ENCODE measurements around the gene DBNDD2.

The DBNDD2 gene

DNA sequence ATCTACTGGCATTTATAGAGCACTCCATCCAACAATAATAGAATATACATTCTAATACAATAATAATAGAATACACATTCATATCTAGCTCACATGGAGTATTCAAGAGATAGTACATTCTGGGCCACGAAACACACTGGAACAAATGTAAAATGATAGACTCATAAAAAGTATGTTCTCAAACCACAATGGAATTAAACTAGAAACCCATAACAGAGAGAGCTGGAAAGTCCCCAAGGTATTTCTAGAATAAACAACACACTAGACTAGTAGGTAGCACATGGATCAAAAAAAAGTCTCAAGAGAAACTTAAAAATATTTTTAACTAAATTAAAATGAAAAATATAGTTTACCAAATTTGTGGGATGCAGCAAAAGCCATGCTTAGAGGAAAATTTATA, 20.8 kb upstream of the DBNDD2 start:
- DNase-seq: no peak

DNA sequence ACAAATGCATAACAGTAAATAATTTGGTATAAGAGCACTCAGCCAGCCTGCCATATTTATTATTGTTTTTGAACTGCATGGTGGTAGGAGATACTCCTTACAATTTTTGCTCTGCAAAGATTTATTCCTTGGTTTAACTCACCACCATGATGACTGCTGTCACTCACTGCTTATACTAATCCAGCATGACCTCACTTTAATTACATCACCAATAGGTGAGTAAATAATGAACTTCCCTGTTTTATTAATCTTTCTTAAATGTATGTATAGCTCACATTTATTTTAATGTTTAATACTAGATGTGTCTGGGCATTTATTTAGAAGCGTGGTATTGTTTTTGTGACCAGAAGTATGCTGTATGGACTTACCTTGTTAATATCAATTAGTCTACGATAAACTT, 17.2 kb upstream of the DBNDD2 start:
- DNase-seq: no peak

DNA sequence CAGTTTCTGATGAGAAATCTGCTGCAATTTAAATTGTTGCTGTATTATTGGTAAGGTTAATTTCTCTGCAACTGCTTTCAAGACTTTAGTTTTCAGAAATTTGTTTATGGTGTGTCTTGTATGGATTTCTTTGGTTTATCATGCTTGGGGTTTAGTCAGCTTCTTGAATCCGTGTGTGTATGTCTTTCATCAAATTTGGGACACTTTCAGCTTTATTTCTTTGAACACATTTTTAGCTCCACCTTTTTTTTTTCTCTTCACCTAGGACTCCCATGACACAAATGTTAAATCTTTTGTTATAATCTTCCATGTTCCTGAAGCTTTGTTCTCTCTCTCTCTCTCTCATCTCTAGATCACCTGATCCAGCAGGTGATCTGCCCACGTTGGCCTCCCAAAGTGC, 16.5 kb upstream of the DBNDD2 start:
- no peak for DNase-seq

DNA sequence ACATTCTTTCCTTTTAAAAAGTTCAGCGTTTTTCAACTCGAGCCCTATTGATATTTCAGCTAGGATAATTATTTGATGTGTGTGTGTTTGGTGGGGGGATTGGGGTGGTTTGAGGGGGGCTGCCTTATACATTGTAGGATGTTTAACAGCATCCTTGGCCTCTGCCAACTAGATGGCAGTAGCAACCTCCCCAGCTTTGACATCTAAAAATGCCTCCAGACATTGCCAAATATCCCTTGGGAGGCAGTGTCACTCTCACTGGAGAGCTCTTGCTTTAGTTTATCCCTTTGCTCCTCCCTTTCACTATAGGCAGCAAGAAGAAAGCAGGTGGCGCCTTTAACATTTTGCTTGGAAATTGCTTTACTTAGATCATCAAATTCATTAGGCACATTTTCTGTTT, 15.4 kb upstream of the DBNDD2 start:
- DNase-seq: no peak

DNA sequence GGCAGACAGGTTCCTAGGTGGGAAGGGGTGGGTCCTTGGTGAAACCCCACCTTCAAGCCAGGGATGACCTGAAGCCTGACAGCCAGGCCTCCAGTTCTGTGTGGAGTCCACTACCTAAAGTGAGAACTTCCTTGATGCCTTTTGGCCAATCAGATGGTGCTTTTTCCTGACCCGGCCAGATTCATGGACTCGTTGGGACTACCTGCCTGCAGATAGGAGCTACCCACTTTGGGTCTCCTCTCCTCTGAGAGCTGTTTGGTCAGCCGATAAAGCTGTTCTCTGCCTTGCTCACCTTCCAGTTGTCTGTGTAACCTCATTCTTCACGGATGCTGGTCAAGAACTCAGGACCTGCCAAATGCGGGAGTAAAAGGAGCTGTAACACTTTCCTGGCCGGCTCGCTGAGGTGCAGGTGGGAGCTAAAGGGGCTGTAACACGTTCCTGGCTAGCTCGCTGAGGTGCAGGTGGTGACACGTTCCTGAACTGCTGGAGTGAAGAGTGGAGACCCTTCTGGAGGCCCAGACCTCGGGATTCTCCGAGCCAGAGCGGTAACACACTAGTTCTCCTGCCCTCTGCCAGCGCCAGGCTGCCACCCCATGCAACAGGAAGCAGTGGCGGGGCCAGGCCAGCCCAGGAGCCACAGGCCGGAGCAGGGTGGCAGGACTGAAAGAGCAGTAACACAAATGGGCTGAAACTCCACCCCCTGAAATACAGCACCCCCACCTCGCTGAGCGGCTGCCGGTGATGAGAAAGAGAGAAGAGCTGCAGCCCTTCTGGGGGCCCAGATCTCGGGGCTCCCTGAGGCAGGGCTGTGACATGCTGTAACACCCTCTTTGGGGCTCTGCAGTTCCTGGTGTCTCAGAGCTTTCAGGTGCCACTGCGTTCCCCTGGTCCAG, 13.6 kb upstream of the DBNDD2 start:
- no peak for DNase-seq

DNA sequence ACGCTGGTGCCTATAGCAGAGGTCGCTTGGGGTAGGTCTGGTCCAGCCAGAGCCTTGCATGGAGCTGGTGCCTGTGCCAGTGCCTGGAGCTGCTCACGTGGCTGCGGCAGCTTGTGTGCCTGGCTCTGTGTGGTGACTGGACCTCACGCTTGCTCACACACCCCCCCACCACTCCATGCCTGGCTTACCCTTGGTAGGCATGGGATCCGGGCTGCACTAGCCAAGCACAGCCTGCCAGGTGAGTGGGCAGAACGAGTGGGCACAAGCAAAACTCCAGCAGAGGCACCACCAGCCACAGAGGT, 13.0 kb upstream of the DBNDD2 start:
- no peak for DNase-seq

DNA sequence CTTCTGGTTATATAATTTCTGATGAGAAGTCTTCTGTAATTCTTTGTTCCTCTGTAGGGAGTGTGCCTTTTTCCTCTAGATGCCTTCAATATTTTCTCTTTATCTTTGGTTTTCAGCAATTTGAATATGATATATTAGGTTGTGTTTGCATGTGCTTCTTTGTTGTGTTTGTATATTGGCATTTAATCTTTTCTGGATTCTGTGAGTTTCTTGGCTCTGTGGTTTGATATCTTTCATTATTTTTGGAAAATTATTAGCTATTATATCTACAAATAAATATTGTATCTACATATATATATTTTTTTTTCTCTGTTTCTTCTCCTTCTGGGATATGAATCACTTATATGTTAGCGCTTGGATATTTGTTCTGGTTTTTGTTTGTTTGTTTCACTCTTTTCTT, 9.1 kb upstream of the DBNDD2 start:
- DNase-seq: no peak

DNA sequence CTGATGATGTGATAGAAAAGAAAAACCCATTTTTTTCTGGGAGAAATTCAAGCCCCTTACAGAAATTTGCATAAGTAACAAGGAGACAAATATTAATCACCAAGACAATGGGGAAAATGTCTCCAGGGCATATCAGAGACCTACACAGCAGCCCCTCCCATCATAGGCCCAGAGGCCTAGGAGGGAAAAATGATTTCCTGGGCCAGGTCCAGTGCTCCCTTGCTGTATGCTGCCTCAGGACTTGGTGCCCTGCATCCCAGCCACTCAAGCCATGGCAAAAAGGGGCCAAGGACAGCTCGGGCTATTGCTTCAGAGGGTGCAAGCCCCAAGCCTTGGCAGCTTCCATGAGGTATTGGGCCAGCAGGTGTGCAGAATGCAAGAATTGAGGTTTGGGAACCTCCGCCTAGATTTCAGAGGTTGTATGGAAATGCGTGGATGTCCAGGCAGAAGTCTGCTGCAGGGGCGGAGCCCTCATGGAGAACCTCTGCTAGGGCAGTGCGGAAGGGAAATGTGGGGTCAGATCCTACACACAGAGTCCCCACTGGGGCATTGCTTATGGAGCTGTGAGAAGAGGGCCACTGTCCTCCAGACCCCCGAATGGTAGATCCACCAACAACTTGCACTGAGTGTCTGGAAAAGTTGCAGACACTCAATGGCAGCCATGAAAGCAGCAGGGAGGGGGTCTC, 7.6 kb upstream of the DBNDD2 start:
- no peak for DNase-seq

DNA sequence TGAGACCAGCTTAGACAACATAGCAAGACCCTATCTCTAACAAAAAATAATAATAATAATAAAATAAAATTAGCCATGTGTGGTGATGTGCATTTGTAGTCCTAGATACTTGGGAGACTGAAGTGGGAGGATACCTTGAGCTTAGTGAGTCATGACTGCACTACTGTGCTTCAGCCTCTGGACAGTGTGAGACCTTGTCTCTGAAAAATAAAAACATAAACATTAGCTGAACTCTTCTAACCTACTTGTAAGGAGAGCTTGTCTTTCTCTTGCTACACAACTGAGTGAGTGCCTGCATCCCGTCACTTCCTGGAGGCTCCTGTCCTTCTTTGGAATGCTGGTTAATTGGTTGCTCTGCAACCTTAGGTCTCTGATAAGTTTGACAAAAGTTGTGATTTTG, 5.1 kb upstream of the DBNDD2 start:
- no peak for DNase-seq

DNA sequence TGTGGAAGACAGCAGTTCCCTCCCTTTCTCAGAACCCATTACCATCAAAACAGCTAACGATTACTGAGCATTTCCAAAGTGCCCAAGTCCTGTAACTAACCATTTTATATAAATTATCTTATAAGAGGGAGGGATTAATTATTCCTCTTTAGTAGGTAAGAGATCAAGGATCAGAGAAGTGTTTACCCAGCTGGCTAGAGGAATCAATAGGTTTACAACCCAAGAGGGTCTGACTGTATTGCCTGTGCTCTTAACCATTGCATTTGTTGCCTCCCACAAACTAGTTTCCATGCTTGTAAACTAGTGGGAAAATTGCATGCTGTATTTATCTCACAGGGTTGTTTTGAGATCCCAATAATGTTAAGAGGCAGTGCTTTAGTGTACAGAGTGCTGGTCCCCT, 3.7 kb upstream of the DBNDD2 start:
- DNase-seq: no peak

DNA sequence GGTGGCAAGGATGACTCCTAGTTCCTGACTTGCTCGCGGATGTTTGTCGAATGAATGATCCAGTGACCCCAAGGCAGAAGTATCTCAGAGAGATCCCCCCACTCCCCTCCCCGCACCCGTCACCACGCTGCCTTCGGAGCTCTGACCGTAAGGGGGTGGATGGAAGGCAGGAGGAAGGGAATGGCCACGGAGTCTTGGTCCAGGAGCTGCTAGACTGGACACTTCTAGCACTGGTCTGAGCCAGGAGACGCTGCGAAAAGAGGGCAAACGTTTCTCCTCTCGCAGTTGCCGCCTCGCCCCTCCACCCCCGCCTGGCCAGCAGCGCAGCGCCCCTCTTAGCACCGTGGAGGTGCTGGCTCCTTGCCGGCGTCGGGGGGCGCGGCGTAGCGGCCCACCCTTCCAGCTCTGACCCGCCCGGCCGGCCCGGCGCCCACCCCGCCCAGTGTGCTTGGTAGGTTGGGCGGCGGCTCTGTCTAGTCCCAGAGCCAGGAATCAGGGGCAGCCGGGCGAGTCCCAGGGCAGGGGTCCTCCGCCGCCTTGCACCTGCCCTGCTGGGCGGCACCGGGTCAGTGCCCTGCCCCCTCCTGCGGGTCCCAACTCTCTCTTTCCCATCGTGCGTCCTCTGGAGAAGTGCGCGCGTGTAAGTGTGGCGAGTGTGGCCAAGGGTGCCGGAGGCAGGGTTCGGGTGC, 2.4 kb upstream of the DBNDD2 start:
- DNase-seq: no peak

DNA sequence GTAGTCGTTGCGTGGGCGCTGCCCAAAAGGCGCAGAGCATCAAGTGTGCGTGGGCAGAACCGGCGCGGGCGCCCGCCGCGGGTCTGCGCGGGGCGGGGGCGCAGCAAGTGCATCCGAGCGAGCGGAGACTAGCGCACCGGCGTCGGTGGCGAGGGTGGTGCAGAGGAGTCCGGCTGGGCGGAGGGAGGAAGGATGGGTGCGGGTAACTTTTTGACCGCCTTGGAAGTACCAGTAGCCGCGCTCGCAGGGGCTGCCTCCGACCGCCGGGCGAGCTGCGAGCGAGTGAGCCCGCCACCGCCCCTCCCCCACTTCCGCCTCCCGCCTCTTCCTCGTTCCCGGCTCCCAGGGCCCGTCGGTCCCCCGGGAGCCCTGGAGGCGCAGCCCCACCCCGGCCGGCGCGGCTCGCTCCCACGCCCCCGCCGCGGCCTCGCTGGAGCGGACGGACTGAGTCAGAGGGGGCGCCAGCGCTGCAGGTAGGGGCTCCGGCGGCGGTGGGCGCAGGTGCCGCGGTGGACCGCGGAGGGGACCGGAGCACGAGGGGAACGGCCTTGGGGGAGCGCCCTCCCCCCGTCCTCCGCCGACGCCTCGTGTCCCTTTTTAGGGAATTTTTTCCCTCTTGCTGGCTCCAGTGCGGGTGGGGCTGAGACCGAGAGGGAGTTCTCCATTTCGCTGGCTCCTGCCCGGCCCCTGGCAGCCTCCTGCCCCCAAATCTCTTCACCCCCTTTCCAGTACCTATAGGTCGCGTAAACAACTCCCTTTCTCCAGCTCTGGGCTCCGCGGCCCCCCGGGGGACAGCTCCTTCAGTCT, 1.6 kb upstream of the DBNDD2 start:
- no peak for DNase-seq

DNA sequence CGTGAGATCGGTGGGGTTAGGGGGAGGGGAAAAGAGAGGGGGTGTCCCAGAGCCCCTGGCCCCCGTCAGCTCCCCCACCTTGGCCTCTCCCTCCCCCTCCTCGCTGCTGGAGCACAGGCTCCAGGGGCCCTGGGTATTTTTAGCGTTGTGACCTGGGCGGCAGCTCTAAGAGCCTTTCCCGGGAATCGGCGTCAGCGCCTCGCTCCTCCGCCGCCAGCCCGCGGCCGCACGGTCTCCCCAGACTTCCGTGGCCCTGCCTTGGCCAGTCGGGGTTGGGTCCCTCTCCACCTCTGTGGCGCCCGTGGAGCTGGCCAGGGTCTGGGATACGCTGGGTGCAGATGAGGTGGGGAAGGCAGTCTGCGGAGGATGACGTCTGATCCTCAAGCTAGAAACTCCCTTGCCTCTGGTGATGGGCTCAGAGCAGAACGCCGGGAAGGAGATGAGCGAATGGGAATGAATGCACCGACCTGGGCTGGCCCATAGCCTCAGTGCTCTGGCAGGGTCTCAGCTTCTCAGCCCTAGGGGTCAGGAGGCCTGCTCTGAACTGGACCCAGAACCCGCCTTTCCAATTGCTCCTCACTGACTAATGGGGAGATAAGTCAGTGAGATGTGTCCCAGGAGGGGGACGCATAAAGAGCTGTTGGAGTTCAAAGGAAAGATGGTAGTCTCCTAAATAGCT, 883 bp upstream of the DBNDD2 start:
- no peak for DNase-seq

DNA sequence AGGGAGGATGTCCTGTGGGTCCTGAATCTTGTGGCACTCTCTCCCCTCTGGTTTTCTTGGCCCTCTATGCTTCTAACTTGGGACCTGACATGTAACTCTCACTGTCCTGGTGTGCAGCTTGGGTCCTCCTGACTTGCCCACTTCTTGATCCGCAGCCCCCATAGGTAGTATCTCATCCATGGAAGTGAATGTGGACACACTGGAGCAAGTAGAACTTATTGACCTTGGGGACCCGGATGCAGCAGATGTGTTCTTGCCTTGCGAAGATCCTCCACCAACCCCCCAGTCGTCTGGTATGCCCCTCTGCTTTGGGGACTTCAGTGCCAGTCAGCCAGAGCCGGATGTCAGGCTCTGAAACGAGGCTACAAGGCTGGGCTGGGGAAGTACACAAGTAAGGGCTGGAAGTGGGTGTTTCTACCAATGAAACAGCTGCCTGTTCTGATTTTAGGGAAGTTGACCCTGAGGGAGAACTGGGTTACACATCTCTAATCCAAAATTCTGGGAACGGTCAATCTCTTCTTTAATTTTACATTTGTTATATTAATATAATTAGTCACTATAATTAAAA, 641 bp downstream of the DBNDD2 start:
- no peak for DNase-seq

DNA sequence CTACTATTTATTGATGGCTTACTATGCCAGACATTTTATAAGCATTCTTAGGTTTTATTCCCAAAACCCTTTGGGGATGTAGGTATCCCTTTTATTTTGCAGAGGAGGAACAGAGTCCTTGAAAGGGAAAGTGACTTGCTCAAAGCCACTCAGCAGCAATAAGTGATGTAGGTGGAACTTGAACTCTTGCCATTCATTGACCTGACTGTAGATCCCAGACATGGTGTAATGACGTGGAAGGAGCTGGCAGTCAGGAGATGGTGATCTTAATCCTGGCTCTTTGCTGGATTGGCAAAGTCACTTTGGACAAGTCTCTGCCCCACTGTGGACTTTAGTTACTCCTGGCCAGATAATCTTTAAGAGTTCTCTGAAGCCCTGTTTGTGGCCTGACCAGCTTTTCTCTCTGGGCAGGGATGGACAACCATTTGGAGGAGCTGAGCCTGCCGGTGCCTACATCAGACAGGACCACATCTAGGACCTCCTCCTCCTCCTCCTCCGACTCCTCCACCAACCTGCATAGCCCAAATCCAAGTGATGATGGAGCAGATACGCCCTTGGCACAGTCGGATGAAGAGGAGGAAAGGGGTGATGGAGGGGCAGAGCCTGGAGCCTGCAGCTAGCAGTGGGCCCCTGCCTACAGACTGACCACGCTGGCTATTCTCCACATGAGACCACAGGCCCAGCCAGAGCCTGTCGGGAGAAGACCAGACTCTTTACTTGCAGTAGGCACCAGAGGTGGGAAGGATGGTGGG, 1.6 kb downstream of the DBNDD2 start:
- DNase-seq: no peak

DNA sequence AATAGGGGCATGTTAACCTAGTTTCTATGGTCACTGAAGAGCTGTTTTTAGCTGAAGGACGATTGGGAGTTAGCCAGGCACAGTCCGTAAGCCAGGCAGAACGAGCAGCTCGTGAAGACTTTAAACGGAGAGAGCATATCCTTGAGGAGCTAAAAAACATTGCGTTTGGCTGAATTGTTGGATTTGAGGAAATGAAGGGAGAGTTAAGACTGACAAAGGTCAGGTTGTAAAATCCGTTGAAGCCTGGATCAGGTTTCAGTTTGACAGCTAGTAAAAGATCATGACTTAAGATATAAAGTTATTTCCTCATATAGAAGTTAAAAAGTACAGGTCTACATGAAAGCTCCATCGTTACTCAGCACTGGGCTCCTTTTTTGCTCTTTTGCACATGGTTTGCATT, 2.8 kb downstream of the DBNDD2 start:
- no peak for DNase-seq

DNA sequence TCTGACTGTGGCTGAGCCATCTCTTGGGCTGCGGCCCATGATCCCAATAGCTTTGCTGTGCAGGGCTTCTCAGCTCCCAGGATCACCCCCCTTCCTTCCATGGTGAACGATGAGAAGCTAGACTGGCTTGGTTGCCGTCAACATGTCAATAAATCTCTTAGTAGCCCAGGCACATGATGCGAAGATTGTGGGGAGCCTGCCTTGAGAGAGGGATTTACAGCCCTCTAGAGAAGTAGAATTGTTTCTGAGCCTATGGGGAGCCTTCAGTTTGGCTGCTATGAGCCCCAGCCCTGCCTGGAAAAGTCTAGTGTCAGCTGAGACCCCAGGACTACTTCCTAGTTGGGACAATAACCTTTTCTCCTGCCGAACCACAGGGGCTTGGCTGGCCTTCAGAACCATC, 4.6 kb downstream of the DBNDD2 start:
- no peak for DNase-seq

DNA sequence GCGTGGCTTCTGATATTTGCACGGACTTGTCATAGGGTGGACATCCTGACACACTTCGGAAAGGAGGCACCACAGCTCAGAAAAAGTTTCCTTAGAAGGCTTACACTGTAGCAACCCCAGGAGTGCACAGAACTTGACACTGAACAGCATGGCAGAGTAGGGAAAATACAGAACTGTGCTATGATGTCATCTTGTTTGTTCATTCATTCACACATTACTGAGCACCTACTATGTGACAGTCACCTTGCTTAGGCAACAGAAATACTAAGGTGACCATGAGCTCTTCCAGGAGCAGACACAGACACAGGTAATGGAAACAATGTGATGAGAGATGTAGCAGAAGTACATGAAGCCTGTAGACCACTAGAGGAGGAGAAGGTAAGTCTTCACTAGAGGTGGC, 5.4 kb downstream of the DBNDD2 start:
- no peak for DNase-seq

DNA sequence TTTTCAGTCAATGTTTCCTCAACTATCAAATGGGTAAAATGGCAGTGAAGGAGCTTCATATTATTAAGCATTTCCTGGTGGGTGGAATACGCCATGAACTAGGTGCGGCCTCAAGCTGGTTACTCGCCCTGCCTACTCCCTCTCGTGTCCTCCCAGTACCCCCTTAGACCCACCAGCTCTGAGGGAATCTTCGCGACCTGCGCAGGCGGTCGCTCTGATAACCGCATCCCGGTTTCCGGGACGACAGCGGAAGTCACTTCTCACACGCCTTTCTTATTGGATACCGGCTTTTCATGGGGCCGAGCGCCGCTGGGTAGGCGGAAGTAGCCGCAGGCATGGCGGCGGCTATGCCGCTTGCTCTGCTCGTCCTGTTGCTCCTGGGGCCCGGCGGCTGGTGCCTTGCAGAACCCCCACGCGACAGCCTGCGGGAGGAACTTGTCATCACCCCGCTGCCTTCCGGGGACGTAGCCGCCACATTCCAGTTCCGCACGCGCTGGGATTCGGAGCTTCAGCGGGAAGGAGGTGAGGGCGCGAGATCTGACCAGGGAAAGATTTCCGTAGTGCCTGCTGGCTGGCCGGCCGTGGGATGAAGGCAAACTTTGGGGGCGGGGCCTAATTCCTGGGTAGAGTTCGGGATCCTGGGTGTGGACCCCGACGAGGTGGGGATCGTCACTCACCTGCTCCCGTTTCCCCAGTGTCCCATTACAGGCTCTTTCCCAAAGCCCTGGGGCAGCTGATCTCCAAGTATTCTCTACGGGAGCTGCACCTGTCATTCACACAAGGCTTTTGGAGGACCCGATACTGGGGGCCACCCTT, 7.9 kb downstream of the DBNDD2 start, which contains the start of gene PIGT:
Gene PIGT (plus strand): TSS at position 320 of the 816 bp plus-strand sequence. CDS start 16 bp downstream, at position 336.
- peak; percentile 82 for DNase-seq

DNA sequence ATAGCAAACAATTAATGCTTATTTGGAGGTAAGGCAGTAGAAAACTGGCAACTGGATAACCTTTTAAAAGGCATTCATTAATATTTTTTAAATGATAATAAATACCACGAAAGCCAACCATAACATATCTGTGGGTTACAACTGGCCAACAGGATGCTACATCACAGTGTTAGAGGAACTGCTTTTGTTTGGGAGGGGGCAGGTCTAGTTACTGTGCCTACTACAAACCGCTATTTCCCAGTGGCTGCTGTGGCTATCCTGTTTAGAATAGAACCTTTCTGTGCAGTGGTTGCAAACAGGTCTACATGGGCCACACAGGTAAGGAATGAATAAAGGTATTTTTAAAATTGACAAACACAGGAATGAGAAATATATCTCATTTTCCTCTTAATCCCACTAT, 8.8 kb downstream of the DBNDD2 start:
- no peak for DNase-seq

Measured in activated effector memory CD4-positive, alpha-beta T cell treated with Interleukin-2 at 50 U/mL for 16 hours (primary cell).